Measurements from ENCODE around the gene KIAA0513.
"Not testable (repeated sequence)": the region's sequence is repeated elsewhere in the genome, so short reads cannot be mapped to it uniquely, and the experiment has no call there.

Gene KIAA0513

DNA sequence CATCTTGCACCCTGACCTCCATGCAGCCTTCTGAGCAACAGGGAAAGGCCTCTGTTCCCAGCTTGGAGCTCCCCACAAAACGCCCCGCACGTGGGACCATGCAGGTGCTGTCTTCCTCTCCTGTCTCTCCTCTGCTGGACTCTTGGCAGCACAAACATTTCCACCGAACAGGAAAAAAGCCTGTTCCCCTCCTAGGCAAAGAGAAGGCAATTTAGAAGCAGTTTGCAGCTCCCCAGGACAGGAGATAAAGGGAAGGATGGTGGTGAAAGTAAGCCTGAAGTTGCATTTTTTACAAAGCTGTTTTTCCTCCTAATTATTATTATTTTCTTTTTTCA lies 92.4 kb downstream of the KIAA0513 start:
- no peak for DNase-seq

- DNase-seq: not testable (repeated sequence)
Measured at GRCh38 chr16:85123441-85123840, 95.8 kb downstream of the KIAA0513 start.

GRCh38 chr16:85123891-85124635 lies 96.5 kb downstream of the KIAA0513 start:
- DNase-seq: no peak

DNA sequence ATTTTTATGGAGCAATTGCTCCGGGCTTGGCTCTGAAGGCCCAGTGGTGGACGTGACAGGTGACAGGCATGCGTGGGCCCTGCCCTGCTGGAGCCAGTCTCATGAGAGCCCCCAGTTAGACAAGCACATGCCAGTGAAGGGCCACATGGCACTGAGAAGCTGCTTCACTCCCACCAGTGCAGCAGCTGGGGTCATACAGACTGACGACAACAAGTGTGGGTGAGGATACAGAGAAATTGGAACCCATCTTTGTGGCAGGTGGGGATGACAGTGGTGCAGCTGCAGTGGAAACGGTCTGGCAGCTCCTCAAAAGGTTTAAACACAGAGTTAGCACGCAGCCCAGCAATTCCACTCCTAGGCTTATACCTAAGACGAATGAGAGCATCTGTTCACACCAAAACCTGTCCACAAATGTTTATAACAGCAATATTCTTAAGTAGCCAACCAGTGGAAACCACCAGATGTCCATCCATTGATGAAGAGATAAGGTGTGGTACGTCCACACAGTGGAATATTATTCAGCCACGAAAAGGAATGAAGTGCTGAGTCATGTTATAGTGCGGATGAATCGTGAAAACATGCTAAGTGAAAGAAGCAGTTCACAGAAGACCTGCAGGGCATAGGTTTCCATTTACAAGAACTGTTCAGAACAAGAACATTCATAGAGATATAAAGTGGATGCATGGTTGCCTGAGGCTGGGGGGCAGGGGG lies 97.2 kb downstream of the KIAA0513 start:
- DNase-seq: no peak

- DNase-seq: peak; percentile 1
Measured at GRCh38 chr16:85125570-85126393, 98.2 kb downstream of the KIAA0513 start.

DNA sequence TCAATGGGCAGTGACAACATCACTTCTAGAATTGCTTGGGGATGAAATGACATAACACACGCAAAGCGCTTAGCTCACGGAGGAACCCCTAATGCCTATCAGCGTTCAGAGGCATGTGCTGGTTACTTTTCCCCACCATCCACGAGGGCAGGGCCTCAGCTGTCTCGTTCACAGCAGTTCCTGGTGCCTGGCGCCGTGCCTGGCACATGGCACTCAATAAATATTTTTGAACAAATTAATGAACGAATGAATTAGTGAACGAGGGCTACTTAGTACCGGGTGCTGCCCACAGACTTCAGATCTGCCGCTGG lies 98.8 kb downstream of the KIAA0513 start:
- no peak for DNase-seq

- DNase-seq: peak; percentile 4
Measured at GRCh38 chr16:85126705-85127378, 99.2 kb downstream of the KIAA0513 start.

- DNase-seq: no peak
Measured at GRCh38 chr16:85127379-85127723, 99.8 kb downstream of the KIAA0513 start.

DNA sequence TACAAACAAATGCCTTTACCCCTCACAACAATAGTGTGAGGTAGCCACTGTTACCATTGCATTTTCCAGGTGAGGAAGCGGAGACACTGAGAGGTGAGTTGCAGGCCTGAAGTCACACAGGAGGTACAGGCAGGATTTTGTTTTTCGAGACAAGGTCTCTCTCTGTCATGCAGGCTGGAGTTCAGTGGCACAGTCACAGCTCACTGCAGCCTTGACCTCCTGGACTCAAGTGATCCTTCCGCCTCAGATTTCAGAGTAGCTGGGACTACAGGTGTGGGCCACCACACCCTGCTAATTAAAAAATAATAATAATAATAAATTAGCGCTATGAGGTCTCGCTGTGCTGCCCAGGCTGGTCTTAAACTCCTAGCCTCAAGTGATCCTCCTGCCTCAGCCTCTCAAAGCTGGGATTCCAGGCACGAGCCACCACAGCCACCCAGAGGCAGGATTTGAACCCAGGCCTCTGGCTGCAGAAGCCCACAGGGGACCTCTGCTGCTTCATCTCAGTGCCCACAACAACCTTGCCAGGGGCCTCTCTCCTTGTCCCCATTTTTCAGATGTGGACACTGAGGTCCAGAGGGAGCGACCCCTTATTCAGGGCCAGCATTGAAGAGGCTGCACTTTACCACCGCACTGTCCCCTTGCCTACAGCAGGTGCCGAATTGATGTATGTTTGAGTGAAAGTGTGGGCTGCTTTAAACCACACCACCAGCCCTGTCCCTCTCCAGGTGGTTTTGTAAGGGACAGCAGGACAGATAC lies 100.7 kb downstream of the KIAA0513 start:
- DNase-seq: no peak

GRCh38 chr16:85129876-85130704 lies 102.5 kb downstream of the KIAA0513 start:
- no peak for DNase-seq

- DNase-seq: no peak
Measured at GRCh38 chr16:85130705-85131028, 103.1 kb downstream of the KIAA0513 start.

DNA sequence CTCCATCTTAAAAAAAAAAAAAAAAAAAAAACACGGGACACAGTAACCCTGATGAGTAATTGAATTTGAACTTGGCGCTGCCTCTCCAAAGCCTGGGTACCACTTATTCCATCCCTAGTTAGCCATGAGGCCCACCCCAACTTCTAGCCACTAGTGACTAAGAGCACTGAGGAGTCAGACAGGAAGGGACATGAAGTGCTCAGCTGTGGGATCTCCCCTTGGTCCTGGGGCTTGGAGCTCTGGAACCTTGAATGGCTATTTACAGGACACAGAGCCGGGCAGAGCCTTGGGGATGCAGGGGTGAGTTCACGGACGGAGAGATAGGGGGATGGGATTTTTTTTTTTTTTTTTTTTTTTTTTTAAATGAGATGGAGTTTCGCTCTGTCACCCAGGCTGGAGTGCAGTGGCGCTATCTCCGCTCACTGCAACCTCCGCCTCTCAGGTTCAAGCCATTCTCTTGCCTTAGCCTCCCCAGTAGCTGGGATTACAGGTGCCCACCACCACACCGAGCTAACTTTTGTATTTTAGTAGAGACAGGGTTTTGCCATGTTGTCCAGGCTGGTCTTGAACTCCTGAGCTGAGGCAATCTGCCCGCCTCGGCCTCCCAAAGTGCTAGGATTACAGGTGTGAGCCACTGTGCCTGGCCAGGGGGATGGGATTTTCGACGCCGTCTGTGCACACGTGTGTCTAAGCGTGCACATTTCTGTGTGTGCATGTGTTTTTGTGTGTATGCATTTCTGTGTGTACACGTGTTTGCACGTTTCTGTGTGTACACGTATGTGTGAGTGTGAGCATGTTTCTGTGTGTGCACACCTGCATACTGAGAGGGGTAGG lies 105.1 kb downstream of the KIAA0513 start:
- DNase-seq: no peak

DNA sequence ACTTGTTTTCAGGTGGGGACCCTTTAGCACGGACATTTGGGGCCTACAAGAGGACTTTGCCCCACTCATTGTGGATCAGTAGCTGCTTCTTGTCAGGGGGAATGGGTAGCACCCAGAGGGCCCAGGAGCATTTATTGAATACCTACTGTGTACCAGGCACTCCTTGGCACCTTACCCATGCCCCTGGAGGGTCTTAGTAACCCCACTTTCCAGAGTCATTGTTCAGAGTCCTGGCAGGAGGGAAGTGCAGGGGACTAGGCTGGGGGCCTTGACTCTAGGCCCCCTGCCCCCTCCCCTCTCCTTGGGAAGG lies 105.7 kb downstream of the KIAA0513 start:
- DNase-seq: no peak

GRCh38 chr16:85134076-85134788 lies 106.6 kb downstream of the KIAA0513 start:
- DNase-seq: no peak

DNA sequence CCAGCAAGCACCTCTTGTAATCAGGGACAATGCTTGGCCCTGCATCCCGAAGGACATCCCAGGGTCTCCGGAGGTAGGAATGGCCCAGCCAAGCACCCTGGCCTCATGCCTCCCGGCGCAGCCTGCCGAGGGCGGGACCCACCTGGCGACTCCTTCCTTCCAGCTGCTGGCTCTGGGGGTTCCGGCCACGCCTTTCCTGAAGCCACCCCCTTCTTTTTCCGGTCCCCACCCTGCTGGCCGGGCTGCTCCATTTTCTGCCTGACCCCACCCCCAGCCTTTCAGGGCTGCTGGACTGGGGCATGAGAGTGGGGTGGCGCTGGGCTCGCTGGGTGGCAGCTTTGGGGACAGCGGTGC lies 107.2 kb downstream of the KIAA0513 start:
- no peak for DNase-seq

DNA sequence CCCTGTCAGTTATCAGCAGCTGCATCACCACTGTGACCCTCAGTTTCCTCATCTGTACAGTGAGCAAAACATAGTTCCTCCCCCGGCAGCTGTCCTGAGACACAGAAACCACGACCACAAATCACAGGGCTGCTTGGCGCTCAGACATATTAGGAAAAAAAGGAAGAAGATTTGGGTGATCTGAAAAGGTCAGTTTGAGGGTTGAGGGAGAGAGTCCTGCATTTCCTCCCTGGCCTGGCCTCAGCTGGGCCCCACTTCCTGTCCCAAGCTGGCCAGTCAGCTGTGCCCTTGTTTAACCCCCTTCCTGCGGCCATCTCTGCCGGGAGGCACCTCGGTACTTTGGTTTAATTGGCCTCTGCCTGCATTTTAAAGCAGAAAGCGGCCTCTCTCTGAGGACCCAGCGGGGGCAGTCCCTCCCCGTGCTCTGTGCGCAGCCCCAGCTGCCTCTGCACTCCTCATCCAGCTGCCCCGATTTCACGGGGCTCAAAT lies 108.7 kb downstream of the KIAA0513 start:
- DNase-seq: no peak

DNA sequence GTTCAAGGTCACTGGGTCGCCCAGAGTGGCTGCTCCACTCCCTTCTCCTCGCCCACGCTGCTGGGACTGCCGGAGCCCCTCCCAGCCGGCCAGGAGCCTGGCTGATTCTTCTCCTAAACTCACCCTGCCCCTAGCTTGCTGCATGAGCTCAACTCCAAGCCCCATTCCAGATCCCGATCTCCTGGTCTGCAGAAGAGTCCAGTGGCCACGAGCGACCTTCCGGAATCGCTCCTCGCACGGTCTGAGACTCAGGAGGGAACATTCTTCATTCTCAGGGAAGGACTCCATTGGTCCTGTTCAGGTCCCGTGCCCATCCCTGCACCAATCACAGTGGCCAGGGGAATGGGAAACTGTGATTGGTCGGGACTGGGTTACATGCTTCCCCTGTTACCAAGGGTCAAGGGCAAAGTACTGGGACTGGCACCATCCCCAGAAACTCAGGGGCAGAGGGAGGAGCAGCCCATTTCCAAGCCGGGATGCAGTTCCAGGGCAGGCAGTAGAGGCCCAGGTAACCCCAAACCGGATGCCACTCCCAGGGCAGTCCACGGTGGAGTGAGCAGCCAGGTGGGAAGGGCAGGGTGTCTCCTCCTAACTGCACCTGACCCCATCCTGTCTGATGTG lies 109.2 kb downstream of the KIAA0513 start:
- no peak for DNase-seq

GRCh38 chr16:85137323-85138072 lies 109.9 kb downstream of the KIAA0513 start:
- DNase-seq: no peak

Data from NCI-H1105 treated with DMSO at 0.1 percent for 48 hours (cell line).